ENCODE measurements around the gene APEH.

Gene APEH

DNA sequence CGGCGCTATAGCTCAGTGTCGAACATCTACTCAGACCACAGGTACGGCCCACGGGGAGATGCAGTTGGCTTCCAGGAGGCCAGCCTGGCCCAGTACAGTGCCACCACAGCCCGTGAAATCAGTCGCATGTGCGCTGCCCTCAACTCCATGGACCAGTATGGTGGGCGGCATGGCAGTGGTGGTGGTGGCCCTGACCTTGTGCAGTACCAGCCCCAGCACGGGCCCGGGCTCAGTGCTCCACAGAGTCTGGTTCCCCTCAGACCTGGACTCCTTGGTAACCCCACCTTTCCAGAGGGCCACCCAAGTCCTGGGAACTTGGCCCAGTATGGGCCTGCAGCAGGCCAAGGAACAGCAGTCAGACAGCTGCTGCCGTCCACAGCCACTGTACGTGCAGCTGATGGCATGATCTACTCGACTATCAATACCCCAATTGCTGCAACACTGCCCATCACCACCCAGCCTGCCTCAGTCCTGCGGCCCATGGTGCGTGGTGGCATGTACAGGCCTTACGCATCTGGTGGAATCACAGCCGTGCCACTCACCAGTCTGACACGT, 18.3 kb upstream of the APEH start:
- no peaks in the 10 kb centered on the region for H3K27me3 ChIP-seq (ENCODE audit: insufficient read depth, insufficient read length)
- H3K36me3 ChIP-seq (ENCODE audit: insufficient read depth, insufficient read length, low read length) = no peaks in the 10 kb centered on the region
- H3K4me1 ChIP-seq (ENCODE audit: insufficient read depth, insufficient read length) = peaks cover 4% of the 10 kb centered on the region
- no peak overlapping the region for H3K4me3 ChIP-seq (ENCODE audit: insufficient read length, low read depth)
- no peaks in the 10 kb centered on the region for H3K9me3 ChIP-seq (ENCODE audit: insufficient read depth, low read length)
- H3K9ac ChIP-seq (ENCODE audit: insufficient read length, low read depth) = no peak overlapping the region
- TF ChIP-seq ZNF274 (IDR thresholded peaks at IDR 0.05; ENCODE audit: low read depth, low read length) = no peak
- TF ChIP-seq YY1 (IDR thresholded peaks at IDR 0.05; ENCODE audit: insufficient read depth, insufficient read length) = no peak
- TF ChIP-seq SUZ12 (IDR thresholded peaks at IDR 0.05; ENCODE audit: extremely low read depth, insufficient read depth, insufficient read length) = no peak
- no peak for DNase-seq (ENCODE audit: low read depth, low spot score)

DNA sequence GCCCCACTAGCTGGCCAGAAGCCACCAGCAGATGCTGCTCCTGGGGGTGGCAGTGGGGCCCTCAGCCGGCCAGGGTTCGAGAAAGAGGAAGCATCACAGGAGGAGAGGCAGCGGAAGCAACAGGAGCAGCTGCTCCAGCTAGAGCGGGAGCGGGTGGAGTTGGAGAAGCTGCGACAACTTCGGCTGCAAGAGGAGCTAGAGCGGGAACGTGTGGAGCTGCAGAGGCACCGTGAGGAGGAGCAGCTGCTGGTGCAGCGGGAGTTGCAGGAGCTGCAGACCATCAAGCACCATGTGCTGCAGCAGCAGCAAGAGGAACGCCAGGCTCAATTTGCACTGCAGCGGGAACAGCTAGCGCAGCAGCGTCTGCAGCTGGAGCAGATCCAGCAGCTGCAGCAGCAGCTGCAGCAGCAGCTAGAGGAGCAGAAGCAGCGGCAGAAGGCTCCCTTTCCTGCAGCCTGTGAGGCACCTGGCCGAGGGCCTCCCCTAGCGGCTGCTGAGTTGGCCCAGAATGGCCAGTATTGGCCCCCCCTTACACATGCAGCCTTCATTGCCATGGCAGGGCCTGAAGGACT, 17.5 kb upstream of the APEH start:
- Histone ChIP-seq H3K9me3 (ENCODE audit: insufficient read depth, low read length) (no peaks in the 10 kb centered on the region), H3K36me3 (ENCODE audit: insufficient read depth, insufficient read length, low read length) (no peaks in the 10 kb centered on the region), H3K4me1 (ENCODE audit: insufficient read depth, insufficient read length) (peaks cover 4% of the 10 kb centered on the region), H3K9ac (ENCODE audit: insufficient read length, low read depth) (no peak overlapping the region), H3K27me3 (ENCODE audit: insufficient read depth, insufficient read length) (no peaks in the 10 kb centered on the region), H3K4me3 (ENCODE audit: insufficient read length, low read depth) (no peak overlapping the region)
- no peak for DNase-seq (ENCODE audit: low read depth, low spot score)
- TF ChIP-seq ZNF274 (IDR thresholded peaks at IDR 0.05; ENCODE audit: low read depth, low read length) (no peak), SUZ12 (IDR thresholded peaks at IDR 0.05; ENCODE audit: extremely low read depth, insufficient read depth, insufficient read length) (no peak)

DNA sequence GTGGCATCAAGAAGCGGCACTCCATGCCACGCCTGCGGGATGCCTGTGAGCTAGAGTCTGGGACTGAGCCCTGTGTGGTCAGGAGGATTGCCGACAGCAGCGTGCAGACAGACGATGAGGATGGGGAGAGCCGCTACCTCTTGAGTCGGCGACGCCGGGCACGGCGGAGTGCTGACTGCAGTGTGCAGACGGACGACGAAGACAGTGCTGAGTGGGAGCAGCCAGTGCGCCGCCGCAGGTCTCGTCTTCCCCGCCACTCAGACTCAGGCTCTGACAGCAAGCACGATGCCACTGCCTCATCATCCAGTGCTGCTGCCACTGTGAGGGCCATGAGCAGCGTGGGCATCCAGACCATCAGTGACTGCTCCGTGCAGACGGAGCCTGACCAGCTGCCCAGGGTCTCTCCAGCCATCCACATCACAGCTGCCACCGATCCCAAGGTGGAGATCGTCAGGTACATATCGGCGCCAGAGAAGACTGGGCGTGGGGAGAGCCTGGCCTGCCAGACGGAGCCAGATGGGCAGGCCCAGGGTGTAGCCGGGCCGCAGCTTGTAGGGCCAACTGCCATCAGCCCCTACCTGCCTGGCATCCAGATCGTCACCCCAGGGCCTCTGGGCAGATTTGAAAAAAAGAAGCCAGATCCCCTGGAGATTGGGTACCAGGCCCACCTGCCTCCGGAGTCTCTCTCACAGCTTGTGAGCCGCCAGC, 16.8 kb upstream of the APEH start:
- Histone ChIP-seq H3K4me1 (ENCODE audit: insufficient read depth, insufficient read length) (peaks cover 4% of the 10 kb centered on the region), H3K9ac (ENCODE audit: insufficient read length, low read depth) (no peak overlapping the region), H3K27me3 (ENCODE audit: insufficient read depth, insufficient read length) (no peaks in the 10 kb centered on the region), H3K4me3 (ENCODE audit: insufficient read length, low read depth) (no peak overlapping the region), H3K9me3 (ENCODE audit: insufficient read depth, low read length) (no peaks in the 10 kb centered on the region), H3K36me3 (ENCODE audit: insufficient read depth, insufficient read length, low read length) (no peaks in the 10 kb centered on the region)
- TF ChIP-seq ZNF274 (IDR thresholded peaks at IDR 0.05; ENCODE audit: low read depth, low read length) (no peak), YY1 (IDR thresholded peaks at IDR 0.05; ENCODE audit: insufficient read depth, insufficient read length) (no peak), SUZ12 (IDR thresholded peaks at IDR 0.05; ENCODE audit: extremely low read depth, insufficient read depth, insufficient read length) (no peak)
- DNase-seq (ENCODE audit: low read depth, low spot score) = no peak

DNA sequence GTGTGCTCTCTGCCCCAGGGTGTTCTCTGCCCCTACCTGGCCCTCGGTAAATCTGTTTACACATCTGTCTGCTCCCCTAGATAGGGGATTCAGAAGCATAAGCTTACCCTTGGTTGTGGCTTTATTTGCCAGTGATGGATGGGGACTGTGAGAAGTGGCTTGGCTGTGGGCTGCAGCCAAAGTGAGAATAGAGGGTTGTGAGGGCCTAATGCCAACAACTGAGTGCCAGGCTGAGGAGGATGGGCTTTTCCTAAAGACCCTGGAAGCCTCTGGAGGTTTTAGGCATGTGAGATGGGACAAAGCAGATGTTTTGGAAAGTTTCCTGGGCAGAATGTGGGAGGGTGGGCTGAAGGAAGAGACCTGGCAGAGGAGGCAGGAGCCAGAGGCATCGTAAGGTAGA, 15.4 kb upstream of the APEH start:
- H3K9ac ChIP-seq (ENCODE audit: insufficient read length, low read depth) = no peak overlapping the region
- no peaks in the 10 kb centered on the region for H3K27me3 ChIP-seq (ENCODE audit: insufficient read depth, insufficient read length)
- TF ChIP-seq SUZ12 (IDR thresholded peaks at IDR 0.05; ENCODE audit: extremely low read depth, insufficient read depth, insufficient read length) (no peak), ZNF274 (IDR thresholded peaks at IDR 0.05; ENCODE audit: low read depth, low read length) (no peak), YY1 (IDR thresholded peaks at IDR 0.05; ENCODE audit: insufficient read depth, insufficient read length) (no peak)
- no peak for DNase-seq (ENCODE audit: low read depth, low spot score)
- H3K36me3 ChIP-seq (ENCODE audit: insufficient read depth, insufficient read length, low read length) = no peaks in the 10 kb centered on the region
- no peak overlapping the region for H3K4me3 ChIP-seq (ENCODE audit: insufficient read length, low read depth)
- peaks cover 9% of the 10 kb centered on the region for H3K4me1 ChIP-seq (ENCODE audit: insufficient read depth, insufficient read length)
- no peaks in the 10 kb centered on the region for H3K9me3 ChIP-seq (ENCODE audit: insufficient read depth, low read length)

- Histone ChIP-seq H3K36me3 (ENCODE audit: insufficient read depth, insufficient read length, low read length) (no peaks in the 10 kb centered on the region), H3K9ac (ENCODE audit: insufficient read length, low read depth) (no peak overlapping the region), H3K27me3 (ENCODE audit: insufficient read depth, insufficient read length) (no peaks in the 10 kb centered on the region), H3K4me1 (ENCODE audit: insufficient read depth, insufficient read length) (peaks cover 18% of the 10 kb centered on the region), H3K9me3 (ENCODE audit: insufficient read depth, low read length) (no peaks in the 10 kb centered on the region), H3K4me3 (ENCODE audit: insufficient read length, low read depth) (no peak overlapping the region)
- TF ChIP-seq SUZ12 (IDR thresholded peaks at IDR 0.05; ENCODE audit: extremely low read depth, insufficient read depth, insufficient read length) (no peak), ZNF274 (IDR thresholded peaks at IDR 0.05; ENCODE audit: low read depth, low read length) (no peak), YY1 (IDR thresholded peaks at IDR 0.05; ENCODE audit: insufficient read depth, insufficient read length) (no peak)
- no peak for DNase-seq (ENCODE audit: low read depth, low spot score)
Observed at GRCh38 chr3:49659756-49660155, 14.4 kb upstream of the APEH start.

DNA sequence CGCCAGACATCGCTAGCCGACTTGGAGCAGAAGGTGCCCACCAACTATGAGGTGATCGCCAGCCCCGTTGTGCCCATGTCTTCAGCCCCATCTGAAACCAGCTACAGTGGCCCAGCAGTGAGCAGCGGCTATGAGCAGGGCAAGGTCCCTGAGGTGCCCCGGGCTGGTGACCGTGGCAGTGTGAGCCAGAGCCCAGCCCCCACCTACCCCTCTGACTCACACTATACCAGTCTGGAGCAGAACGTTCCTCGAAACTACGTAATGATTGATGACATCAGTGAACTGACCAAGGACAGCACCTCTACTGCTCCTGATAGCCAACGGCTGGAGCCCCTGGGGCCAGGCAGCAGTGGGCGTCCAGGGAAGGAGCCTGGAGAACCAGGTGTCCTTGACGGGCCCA, 12.9 kb upstream of the APEH start:
- Histone ChIP-seq H3K4me1 (ENCODE audit: insufficient read depth, insufficient read length) (peaks cover 23% of the 10 kb centered on the region), H3K27me3 (ENCODE audit: insufficient read depth, insufficient read length) (no peaks in the 10 kb centered on the region), H3K9ac (ENCODE audit: insufficient read length, low read depth) (no peak overlapping the region), H3K4me3 (ENCODE audit: insufficient read length, low read depth) (no peak overlapping the region), H3K36me3 (ENCODE audit: insufficient read depth, insufficient read length, low read length) (no peaks in the 10 kb centered on the region), H3K9me3 (ENCODE audit: insufficient read depth, low read length) (no peaks in the 10 kb centered on the region)
- TF ChIP-seq ZNF274 (IDR thresholded peaks at IDR 0.05; ENCODE audit: low read depth, low read length) (no peak), YY1 (IDR thresholded peaks at IDR 0.05; ENCODE audit: insufficient read depth, insufficient read length) (no peak), SUZ12 (IDR thresholded peaks at IDR 0.05; ENCODE audit: extremely low read depth, insufficient read depth, insufficient read length) (no peak)
- DNase-seq (ENCODE audit: low read depth, low spot score) = no peak

- Histone ChIP-seq H3K4me3 (ENCODE audit: insufficient read length, low read depth) (no peak overlapping the region), H3K27me3 (ENCODE audit: insufficient read depth, insufficient read length) (no peaks in the 10 kb centered on the region), H3K9ac (ENCODE audit: insufficient read length, low read depth) (no peak overlapping the region), H3K9me3 (ENCODE audit: insufficient read depth, low read length) (no peaks in the 10 kb centered on the region), H3K36me3 (ENCODE audit: insufficient read depth, insufficient read length, low read length) (no peaks in the 10 kb centered on the region), H3K4me1 (ENCODE audit: insufficient read depth, insufficient read length) (peaks cover 19% of the 10 kb centered on the region)
- no peak for DNase-seq (ENCODE audit: low read depth, low spot score)
- TF ChIP-seq SUZ12 (IDR thresholded peaks at IDR 0.05; ENCODE audit: extremely low read depth, insufficient read depth, insufficient read length) = no peak
- TF ChIP-seq ZNF274 (IDR thresholded peaks at IDR 0.05; ENCODE audit: low read depth, low read length) = no peak
- no peak for TF ChIP-seq YY1 (IDR thresholded peaks at IDR 0.05; ENCODE audit: insufficient read depth, insufficient read length)
Observed at GRCh38 chr3:49662021-49662420, 12.1 kb upstream of the APEH start.

Data from NT2/D1 (cell line).